ENCODE data around the gene TOMM34.
A peak's percentile ranks its signal among the peaks of the same experiment; 100 is the strongest.

TOMM34 gene

DNA sequence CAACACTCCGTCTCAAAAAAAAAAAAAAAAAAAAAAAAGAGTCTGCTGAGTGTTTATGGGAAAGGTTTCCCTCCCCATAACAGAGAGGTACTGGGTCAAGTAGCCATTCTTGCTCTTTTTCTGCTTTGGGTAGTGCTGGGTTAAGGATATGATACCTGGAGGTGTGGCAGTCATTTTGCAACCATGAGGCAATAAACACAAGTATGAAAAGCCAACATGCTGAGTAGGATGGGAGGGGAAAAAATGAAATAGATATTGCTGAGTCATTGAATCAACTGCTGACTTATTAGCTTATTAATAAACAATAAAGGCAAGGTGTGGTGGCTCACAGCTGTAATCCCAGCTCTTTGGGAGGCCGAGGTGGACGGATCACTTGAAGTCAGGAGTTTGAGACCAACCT is 2.3 kb upstream of the TOMM34 start:
- no peak for DNase-seq (ENCODE audit: low read depth in 2 of 2)

DNA sequence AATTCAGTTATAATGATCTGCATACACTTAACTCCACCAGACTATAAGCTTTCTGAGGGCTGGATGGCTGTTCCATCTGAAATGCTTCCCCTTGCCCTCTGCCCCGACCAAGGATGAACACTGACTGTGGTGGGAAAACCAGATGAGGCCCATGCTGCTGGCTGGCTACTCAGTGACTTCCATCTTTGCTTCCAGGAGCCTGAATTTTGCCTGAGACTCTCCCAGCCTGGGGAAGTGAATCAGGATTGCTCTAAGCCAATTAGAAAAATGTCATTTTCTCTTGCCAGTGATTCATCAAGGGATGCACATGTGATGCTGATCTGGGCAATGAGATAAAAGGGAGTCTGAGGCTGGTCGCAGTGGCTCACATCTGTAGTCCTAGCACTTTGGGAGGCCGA is 1.7 kb upstream of the TOMM34 start:
- no peak for DNase-seq (ENCODE audit: low read depth in 2 of 2)

DNA sequence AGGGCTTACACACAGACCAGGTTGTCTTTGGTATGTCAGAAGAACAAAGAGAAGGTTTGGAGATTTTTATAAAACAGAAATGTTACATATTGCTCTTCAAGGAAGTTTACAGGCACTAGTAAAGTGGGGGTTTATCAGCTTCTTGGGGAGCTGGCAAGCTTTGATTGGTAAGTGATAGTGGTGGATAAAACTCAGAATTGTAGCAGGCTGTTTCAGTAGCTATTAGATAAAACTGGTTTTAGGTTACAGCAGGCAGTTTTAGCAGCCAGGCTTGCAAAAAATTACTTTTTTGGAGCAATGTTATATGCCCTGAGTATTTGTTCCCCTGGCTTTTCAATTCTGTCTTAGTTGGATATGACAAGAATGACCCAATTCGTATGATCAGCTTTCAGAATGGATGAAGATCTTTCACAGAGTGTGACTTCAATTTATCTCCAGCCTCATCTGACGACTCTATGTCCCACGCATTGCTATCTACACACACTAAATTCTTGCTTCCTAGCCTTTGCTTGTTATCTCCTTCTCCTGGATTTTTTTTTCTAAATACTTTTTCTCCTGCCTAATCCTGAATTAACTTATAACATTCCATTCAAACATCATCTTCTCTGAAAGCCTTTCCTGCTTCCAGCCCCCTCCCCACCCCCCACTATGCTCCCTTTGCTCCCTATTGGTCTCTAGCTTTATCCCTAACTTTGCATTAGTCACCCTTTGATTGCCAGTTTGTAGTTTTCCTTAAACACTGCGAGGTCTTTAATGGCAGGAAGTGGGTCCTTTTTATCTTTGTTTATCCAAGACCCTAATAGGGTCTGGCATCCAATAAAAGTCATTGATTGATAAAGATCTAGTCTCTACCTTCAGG is 1.0 kb upstream of the TOMM34 start:
- no peak for DNase-seq (ENCODE audit: low read depth in 2 of 2)

DNA sequence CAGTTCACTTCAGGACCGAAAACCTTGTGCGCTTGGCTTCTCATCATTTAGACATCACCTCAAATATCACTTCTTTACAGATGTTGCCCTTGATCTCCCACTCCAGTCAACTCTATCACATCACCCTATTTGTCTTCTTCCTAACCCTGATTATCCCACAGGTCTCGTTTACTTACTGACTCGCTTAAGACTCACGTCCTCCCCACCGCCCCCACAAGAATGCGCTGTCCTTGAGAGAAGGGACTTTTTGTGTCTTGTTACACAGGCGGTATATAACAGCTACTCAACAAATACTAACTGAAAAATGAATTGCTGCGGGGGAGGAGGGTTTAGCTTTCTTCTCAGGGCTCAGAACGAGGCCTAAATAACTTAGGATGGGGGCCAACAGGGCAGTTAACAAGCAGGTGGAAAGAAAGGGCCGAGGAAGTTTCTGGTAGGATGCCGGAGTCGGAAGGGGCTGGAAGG is 527 bp downstream of the TOMM34 start:
- DNase-seq (ENCODE audit: low read depth in 2 of 2), result peak; percentile 13 to 42

DNA sequence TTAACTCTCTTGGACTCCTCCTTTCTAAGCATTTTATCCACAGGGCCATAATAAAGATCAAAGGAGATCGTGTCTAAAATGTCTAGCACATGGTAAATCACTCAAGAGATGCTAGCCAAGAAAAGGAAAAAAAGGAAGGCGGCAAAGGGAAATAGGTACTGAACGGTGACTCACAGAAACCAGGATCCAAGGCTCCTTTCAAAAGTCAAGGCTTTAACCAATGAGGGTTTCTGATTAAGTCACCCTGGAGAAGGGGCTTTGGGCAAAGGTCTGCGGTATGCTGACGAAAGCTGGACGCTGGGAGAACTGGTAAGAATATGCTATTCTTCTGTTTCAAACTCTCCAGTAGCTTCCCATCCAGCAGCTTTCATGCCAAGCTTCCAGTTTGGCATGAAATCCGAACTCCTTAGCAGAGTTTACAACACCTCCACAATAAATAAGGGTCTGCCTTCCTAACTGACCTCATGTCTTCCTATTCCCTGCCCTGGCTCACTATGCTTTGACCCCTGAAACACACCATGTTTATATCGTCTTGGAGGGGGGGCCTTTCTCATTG is 1.0 kb downstream of the TOMM34 start:
- no peak for DNase-seq (ENCODE audit: low read depth in 2 of 2)

DNA sequence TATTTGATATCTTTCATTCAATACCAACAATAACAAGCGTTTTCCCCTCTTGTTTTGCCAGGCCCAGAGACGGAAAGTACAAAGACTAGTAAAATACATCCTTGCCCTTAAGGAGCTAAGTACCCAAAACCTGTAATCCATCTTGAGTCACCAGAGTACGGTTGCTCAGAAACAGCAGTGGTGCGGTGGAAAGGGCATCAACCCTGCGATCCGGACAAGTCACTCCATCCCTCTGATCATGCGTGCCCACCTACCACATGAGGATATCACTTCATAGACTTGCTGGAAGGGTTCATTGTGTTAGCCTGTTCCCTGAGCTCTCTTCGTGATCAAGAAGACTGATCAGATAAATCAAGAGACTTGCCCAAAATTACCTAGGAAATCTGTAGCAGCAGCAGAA is 1.9 kb downstream of the TOMM34 start:
- no peak for DNase-seq (ENCODE audit: low read depth in 2 of 2)

DNA sequence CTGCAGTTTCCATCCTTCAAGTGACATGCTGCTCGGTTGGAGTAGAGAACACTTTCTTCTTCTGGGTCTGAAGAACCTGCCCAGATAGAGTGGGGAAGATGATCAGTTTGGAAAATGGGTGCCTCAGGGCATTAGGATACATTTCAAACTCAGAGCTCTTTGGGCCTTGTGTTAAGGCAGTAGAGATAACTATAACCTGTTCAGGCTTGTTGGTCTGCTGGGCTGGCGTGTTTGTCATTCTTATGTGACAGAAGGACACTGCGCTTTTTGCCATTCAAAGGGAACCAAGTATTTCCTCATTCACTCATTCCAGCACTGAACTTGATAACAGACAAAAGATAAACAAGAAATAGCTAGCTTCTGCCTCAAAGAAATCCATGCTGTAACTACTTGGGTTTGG is 3.8 kb downstream of the TOMM34 start:
- no peak for DNase-seq (ENCODE audit: low read depth in 2 of 2)

DNA sequence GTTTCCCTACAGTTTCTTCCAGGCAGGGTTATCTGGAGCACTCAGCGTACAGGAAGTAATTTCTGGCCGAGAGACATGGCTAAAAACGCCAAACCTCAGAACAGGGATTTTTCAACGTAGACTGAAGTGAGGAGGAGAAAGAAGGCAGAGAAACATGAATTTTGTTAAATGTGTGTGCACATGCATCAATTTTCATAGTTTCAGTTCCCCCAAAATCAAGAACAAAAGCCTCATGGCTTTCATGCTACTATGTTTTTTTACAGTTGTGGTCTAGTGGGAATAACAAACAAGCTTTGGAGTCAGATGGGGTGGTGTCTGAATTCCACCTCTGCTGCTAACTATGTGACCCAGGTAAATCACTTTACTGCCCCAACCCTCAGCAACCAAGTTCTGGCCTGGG is 4.9 kb downstream of the TOMM34 start:
- DNase-seq (ENCODE audit: low read depth in 2 of 2), result no peak

DNA sequence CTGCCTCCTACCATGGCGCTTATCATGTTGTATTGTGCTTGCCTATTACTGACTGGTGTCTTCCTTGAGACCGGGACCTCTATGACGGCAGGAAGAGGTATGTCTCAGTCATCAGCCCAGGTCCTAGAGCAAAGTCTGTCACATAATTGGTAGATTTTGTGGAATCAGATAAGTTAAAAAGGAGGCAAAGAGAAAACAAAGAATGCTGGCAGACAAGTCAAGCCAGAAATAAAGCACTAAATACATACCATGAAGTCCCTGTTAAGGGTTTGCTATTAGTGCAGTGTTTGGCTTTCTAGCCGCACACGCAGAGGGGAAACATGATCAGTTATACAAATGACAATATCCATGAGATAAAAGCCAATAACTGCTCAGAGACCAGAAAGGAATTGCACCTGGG is 6.0 kb downstream of the TOMM34 start:
- no peak for DNase-seq (ENCODE audit: low read depth in 2 of 2)

DNA sequence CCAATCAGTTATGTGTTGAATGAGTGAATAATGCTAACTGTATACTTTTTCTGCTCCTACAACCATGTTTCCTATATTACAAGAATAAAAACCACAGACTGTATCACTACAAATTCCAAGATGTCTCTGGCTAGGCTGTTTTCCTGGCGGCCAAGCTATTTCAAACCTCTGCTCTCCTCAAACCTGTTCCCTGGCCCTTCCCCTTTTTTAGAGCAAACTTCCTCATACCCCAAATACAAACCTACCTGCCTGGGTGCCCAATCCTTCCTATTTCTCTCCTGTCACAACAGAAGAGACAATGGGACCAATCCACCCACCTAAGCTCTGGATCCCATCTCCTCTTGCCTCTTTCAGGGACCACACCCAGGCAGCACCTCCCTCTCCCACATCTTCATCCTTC is 7.5 kb downstream of the TOMM34 start:
- no peak for DNase-seq (ENCODE audit: low read depth in 2 of 2)

DNA sequence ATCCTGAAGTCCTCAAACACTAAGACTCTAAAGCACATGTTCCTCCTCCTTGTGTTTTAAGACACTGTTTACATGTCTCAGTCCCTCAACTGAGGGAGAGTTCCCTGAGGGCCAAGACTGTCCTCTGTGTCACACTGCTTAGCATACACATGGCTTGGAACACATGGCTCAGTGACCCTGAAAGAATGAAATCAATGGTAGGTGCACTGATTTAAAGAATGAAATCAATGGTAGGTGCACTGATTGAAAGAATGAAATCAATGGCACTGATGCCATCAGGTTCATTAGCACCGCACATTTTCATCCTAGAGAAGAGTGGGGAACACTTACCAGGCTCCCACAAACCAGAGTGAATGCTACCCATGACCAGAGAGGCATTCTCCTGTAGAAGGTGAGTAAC is 9.8 kb downstream of the TOMM34 start:
- DNase-seq (ENCODE audit: low read depth in 2 of 2), result no peak

DNA sequence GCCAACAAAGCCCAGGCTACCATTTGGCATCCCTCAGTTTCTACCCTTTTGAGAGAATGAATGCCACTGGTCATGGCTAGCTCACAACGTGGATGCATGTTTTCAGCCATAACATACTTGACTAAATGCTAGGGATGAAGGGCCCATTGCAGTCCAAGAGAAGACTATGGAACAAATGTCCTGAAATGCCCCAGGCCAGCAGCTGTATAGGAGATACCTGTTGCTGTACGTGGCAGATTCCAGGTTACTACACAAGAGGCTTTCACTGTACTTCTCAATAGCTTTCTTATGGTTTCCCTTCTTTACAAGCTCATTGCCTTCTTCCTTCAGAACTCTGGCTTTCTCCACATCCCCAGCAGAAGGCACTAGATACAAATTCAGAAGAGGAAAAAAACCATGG is 11.7 kb downstream of the TOMM34 start:
- DNase-seq (ENCODE audit: low read depth in 2 of 2), result no peak

DNA sequence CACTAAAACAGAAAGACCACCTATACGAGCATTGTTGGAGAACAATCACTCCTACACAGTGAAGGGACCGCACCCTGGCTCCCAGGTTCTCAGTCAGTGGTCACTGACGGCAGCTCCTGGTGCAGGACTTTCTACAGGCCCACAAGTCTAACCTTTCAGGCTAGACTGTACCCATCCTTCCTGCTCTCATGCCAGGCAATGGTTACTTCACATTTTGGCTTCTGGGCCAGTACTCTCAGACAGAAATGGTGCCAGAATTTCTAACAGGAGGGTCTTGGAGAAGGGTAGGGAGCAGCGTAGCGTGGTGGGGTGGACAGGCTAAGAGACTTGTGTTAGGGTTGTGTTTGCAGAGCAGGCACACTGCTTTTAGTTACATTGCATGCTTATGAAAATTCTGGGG is 12.1 kb downstream of the TOMM34 start:
- no peak for DNase-seq (ENCODE audit: low read depth in 2 of 2)

DNA sequence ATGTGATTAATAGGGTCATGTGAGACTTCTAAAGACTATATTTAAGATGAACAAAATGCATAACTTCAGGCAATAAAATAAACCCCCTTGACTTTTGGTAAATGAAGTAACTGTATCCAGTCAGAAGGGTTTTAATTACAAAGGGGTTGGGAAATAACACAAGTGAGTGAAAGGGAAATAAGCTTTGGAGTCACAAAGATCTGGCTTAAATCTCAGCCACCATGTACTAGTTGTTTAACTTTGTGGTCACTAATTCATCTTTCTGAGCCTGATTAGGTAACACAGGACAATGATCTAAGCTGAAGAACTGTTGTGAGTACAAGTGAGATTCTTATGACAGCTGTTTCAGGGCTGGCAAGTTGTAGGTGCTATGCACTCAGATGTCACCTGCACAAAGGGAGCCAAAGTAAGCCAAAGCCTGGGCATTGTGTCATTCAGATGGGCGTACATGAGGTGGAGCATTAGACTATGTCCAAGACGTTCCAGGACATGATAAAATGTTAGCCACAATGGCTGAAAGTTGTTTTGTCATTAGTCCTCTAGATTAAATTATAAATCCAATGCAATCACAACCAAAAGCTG is 13.8 kb downstream of the TOMM34 start:
- DNase-seq (ENCODE audit: low read depth in 2 of 2), result no peak

DNA sequence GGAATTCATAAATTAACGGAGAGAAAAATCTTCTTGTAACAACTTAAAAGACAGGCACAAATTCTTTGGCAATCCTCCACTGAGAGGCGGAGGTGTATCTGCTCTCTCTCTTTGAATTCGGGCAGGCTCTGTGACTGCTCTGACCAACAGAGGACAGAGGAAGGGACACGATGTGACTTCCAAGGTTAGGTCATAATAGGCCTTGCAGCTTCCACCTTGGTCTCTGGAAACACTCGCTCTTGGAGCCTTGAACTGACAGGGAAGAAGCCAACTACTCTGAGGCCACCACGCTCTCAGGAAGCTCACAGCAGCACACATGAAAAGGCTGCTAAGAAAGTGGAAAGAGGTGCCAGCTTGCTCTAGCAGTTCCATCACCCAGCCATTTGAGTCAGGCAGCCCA is 14.9 kb downstream of the TOMM34 start:
- DNase-seq (ENCODE audit: low read depth in 2 of 2), result no peak

DNA sequence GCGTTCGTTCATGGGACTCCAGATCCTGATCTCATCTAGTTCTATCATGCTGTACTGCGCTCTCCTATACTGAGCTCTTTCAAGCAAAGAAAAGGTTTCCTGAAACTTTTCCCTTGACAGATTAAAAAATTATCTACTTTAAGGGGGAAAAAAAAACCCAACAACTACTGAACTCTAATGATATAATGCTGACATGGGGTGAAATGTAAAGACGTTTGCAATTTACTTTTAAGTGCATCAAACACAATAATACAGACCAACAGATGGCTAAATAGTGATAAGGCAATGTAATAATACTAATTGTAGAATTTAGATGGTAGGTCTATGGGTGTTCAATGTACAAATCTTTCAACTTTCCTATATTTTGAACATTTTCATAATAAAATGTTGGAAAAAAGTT is 16.4 kb downstream of the TOMM34 start:
- DNase-seq (ENCODE audit: low read depth in 2 of 2), result no peak

DNA sequence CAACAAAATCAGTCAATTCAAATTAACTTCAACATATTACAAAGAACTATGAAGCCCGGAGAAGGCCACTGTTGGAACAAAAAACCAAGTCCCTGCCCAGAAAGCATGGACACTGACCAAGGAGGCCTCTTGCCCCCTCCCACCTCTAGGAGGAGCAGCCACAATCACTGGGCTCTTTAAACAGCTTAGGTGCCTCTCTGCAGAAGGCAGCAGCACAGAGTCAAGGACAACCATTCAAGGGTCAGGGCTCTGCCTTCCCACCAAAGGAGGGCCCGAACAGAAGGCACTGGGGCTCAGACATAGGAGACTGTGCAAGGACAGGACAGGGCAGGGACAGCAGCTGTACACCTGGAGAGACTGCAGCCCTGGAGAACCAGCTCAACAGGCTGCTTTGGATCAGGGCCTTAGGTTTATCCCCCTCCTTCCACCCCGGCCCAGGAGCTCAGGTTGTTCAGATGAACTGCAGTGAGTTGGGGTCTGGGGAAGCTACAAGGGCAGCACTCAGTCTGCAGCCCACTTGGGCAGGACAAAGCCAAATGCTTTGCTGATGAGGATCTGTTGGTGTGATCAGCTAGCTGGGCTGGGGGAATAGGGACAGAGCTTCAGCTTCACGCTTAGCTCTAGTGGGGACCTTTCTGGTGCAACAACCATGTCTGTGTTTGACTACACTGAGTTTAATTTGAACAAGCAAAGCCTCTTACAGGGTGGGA is 17.8 kb downstream of the TOMM34 start:
- no peak for DNase-seq (ENCODE audit: low read depth in 2 of 2)

DNA sequence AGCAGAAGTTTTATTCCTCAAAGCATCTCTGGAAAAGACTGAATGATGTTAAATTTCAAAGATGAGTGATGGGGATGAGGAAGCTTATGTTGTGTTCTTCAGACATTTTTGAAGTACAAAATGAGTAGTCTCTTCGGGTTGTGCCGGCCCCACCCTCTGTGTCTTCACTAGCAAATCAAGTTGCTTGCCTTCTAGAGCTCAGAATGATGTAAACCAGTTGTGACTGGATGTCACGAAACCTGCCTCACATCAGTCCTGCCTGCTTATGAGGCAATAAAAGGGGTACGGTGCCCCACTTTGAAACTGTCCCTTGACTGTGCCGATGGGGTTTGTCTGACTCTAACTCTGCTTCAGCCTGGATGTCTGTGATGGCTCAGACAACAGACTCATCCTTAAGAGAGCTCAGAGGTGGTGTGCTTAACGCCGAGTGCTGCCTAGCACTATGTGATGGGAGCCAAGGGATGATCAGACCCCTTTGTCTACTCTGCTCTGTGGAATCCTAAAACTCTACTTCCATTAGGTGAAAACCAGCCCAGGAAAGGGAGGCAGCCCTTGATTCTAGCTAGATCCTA is 19.0 kb downstream of the TOMM34 start:
- no peak for DNase-seq (ENCODE audit: low read depth in 2 of 2)

DNA sequence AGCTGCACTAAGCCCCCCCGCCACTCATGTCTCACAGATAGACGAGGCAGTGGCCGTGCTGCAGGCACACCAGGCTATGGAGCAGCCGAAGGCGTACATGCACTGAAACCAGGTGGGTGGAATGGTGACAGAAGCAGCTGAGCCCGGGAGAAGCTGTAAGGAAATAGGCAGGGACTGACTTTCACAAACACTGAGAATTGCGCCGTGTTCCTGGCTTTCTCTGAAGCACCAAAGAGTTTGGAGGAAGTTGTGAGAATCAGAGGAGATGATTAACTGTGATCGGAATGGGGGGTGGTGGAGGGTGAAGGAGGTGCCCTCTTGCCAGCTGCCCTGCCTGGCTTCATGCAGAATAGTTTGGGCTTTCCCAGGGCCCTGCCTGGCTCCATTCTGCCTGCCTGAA is 21.6 kb downstream of the TOMM34 start:
- no peak for DNase-seq (ENCODE audit: low read depth in 2 of 2)

DNA sequence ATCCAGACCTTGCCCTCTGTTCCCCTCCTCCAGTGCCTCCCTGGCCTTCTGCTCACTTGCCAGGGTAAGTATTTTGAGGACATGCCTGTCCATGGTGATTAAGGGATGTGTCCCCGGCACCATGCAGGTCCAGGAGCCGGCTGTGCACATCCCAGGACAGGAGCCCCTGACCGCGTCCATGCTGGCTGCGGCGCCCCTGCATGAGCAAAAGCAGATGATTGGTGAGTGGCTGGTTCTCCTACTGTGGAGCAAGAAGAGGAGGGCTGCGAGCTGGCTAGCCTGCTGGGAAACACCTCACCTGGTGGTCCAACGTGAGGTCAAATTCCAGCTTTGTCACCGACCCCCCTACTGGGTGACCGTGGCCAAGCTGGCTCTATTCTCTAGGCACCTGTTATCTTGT is 23.7 kb downstream of the TOMM34 start:
- DNase-seq (ENCODE audit: low read depth in 2 of 2), result no peak

DNA sequence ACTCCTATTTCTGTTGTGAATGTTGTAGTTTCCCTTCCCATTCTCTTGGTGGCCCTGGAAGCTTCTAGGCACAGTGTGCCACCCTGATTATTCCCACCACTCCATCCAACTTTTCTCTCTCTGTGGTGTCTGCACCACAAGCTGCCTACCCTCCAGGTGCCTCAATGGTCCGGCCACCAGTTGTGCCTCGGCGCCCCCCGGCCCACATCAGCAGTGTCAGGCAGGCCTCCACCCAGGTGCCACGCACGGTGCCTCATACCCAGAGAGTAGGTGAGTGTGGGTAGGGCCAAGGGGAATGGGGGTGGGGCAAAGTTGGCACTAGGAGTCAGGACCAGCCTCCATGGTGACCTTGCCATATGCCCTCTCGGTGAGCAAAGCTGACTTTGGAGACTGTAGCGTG is 27.3 kb downstream of the TOMM34 start:
- DNase-seq (ENCODE audit: low read depth in 2 of 2), result no peak

DNA sequence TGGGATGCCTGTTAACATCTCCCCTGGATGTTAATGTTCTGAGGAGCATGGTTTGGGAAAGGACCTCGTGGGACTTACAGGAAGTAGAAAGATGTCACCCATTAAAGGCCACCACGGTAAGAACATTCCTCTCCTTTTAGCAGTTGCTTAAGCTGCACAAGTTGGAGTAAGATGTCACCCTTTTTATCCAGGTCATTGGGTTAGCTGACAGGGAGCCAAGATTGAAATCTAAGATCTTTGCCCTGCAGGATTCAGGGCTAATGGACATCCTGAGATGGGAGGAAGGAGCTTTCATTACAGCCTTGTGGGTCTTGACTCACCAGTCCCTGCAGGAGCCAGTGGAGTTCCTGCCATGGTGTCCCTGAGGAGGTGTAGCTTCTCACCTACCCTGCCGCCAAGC is 28.3 kb downstream of the TOMM34 start:
- DNase-seq (ENCODE audit: low read depth in 2 of 2), result no peak
